HT-29 (cell line): ENCODE data around the gene PRR5. TPM values are rescaled to one million over a fixed set of nuclear protein-coding genes. Genes with fewer than 3 reads are reported as not detected.

Source experiments
- DNase-seq: peaks from one replicate; pipeline ENCODE4 v3.0.0-alpha.2; 2015; ENCODE audit warnings: low spot score
- total RNA-seq: library from RNA; depleted of rRNA; stranded (reverse); fragments of >200 nt; shearing (Covaris generic); gene quantifications from 2 replicates; pipeline ENCODE4 v1.2.3, GENCODE V29; 2014

The PRR5 gene
- total RNA-seq, 1 experiment from 2014 or later: 16.9 TPM

GRCh38 chr22:44755417-44755816 lies 53.4 kb downstream of the PRR5 start:
- DNase-seq: no peak

GRCh38 chr22:44755956-44756361 lies 54.0 kb downstream of the PRR5 start:
- DNase-seq: peak; percentile 82

GRCh38 chr22:44758344-44758973 lies 56.5 kb downstream of the PRR5 start:
- DNase-seq: no peak

- no peak for DNase-seq
These were observed 57.0 kb downstream of the PRR5 start for GRCh38 chr22:44759001-44759400.

GRCh38 chr22:44759430-44760310 lies 57.7 kb downstream of the PRR5 start:
- DNase-seq: no peak

- DNase-seq: no peak
These were observed 58.5 kb downstream of the PRR5 start for GRCh38 chr22:44760476-44760875.

GRCh38 chr22:44761025-44761424 lies 59.0 kb downstream of the PRR5 start:
- no peak for DNase-seq

- DNase-seq: no peak
These were observed 62.4 kb downstream of the PRR5 start for GRCh38 chr22:44764373-44764772.

GRCh38 chr22:44764974-44765373 lies 63.0 kb downstream of the PRR5 start:
- no peak for DNase-seq

GRCh38 chr22:44765571-44766285 lies 63.7 kb downstream of the PRR5 start:
- no peak for DNase-seq

- DNase-seq: no peak
These were observed 71.1 kb downstream of the PRR5 start for GRCh38 chr22:44773082-44773481.

GRCh38 chr22:44775862-44776261 lies 73.9 kb downstream of the PRR5 start:
- no peak for DNase-seq

GRCh38 chr22:44776605-44777363 lies 74.8 kb downstream of the PRR5 start:
- DNase-seq: no peak

GRCh38 chr22:44777364-44777755 lies 75.4 kb downstream of the PRR5 start:
- peak; percentile 5 for DNase-seq

- DNase-seq: no peak
These were observed 79.0 kb downstream of the PRR5 start for GRCh38 chr22:44780876-44781449.

GRCh38 chr22:44782363-44782963 lies 80.5 kb downstream of the PRR5 start:
- no peak for DNase-seq

GRCh38 chr22:44783091-44783490 lies 81.1 kb downstream of the PRR5 start:
- DNase-seq: no peak

GRCh38 chr22:44783581-44783980 lies 81.6 kb downstream of the PRR5 start:
- no peak for DNase-seq

GRCh38 chr22:44786136-44786535 lies 84.1 kb downstream of the PRR5 start:
- no peak for DNase-seq

GRCh38 chr22:44786610-44787009 lies 84.6 kb downstream of the PRR5 start:
- no peak for DNase-seq
